H1 (cell line): Measurements from ENCODE around the gene MKRN2OS. TPM values are rescaled to one million over a fixed set of nuclear protein-coding genes. Genes with fewer than 3 reads are reported as not detected.

Experiments
- CTCF ChIA-PET: fragments of 300-600 bp; sonication (Branson Sonifier 250); formaldehyde crosslinking; loops from one replicate; lab custom pipeline; 2021; ENCODE audit not compliant: partially characterized antibody; lab: Charles Lee
- POLR2A ChIA-PET: fragments of 300-600 bp; sonication (Branson Sonifier 250); formaldehyde crosslinking; loops from one replicate; lab custom pipeline; 2021; ENCODE audit warnings: inconsistent platforms; ENCODE audit not compliant: partially characterized antibody; lab: Charles Lee
- DNase-seq, 2 experiments: peaks; one replicate each; pipeline versions ENCODE4 v3.0.0 to v3.0.0-alpha.2; 2010 to 2022; ENCODE audit warnings: low spot score in 2 of 2, low read depth in 1 of 2, mixed read lengths in 1 of 2
- FAIRE-seq: peaks from 2 replicates; lab custom pipeline; 2011; peaks lifted over from hg19 to GRCh38; lab: Jason Lieb, UNC
- H2AFZ ChIP-seq: 2 replicates; pipeline ENCODE4 v1.8.1; 2012; ENCODE audit warnings: low read length, inconsistent platforms
- H2AK5ac ChIP-seq: 2 replicates; pipeline ENCODE4 v1.6.1; 2013; ENCODE audit warnings: low read depth, low read length
- H2BK120ac ChIP-seq: replicated peaks from 2 replicates; pipeline ENCODE3; 2013; ENCODE audit warnings: low read depth, low read length, inconsistent platforms
- H2BK12ac ChIP-seq: 2 replicates; pipeline ENCODE4 v1.6.1; 2013; ENCODE audit warnings: low read depth, low read length
- H2BK15ac ChIP-seq: 2 replicates; pipeline ENCODE4 v1.6.1; 2013; ENCODE audit warnings: low read length
- H2BK20ac ChIP-seq: 2 replicates; pipeline ENCODE4 v1.6.1; 2013; ENCODE audit warnings: low read length
- H2BK5ac ChIP-seq: 2 replicates; pipeline ENCODE4 v1.6.1; 2013; ENCODE audit warnings: low read depth, low read length
- H3K14ac ChIP-seq: 2 replicates; pipeline ENCODE4 v1.6.1; 2013; ENCODE audit warnings: inconsistent platforms; ENCODE audit not compliant: insufficient read length
- H3K18ac ChIP-seq: 2 replicates; pipeline ENCODE4 v1.6.1; 2013; ENCODE audit warnings: low read length; ENCODE audit errors: extremely low read depth
- H3K23ac ChIP-seq: 2 replicates; pipeline ENCODE4 v1.6.1; 2013; ENCODE audit warnings: inconsistent platforms; ENCODE audit not compliant: insufficient read length
- H3K23me2 ChIP-seq: 2 replicates; pipeline ENCODE4 v1.6.1; 2013; ENCODE audit warnings: low read depth, low read length
- H3K27ac ChIP-seq: 2 replicates; pipeline ENCODE4 v1.6.1; 2011; ENCODE audit warnings: low read depth, low read length, inconsistent platforms
- H3K27me3 ChIP-seq, 4 experiments: replicated peaks in 1 of 4; 1 replicate in 1 of 4; 2 replicates in 3 of 4; pipeline versions ENCODE4 v1.6.1 to v1.8.1; 2011 to 2013; ENCODE audit warnings: low read length in 3 of 4, mild to moderate bottlenecking in 3 of 4, inconsistent platforms in 2 of 4, mixed read lengths in 2 of 4, moderate library complexity in 1 of 4; ENCODE audit not compliant: control insufficient read depth in 3 of 4, insufficient read depth in 3 of 4; ENCODE audit errors: extremely low read depth in 1 of 4
- H3K36me3 ChIP-seq, 4 experiments: 2 replicates each; pipeline versions ENCODE4 v1.6.1 to v1.8.1; 2011 to 2013; ENCODE audit warnings: mild to moderate bottlenecking in 4 of 4, low read length in 3 of 4, moderate library complexity in 2 of 4, control low read depth in 1 of 4, inconsistent platforms in 1 of 4; ENCODE audit not compliant: insufficient read depth in 4 of 4, control insufficient read depth in 2 of 4
- H3K4ac ChIP-seq: replicated peaks from 2 replicates; pipeline ENCODE3; 2013; ENCODE audit warnings: low read length, low read depth, mixed read lengths, inconsistent platforms; ENCODE audit not compliant: insufficient read length
- H3K4me1 ChIP-seq, 4 experiments: replicated peaks in 1 of 4; 1 replicate in 1 of 4; 2 replicates in 3 of 4; pipeline versions ENCODE4 v1.6.1 to v1.8.1; 2011 to 2013; ENCODE audit warnings: low read length in 3 of 4, inconsistent platforms in 2 of 4, mixed read lengths in 1 of 4; ENCODE audit not compliant: insufficient read depth in 4 of 4, control insufficient read depth in 3 of 4
- H3K4me2 ChIP-seq, 2 experiments: 2 replicates each; pipeline versions ENCODE4 v1.6.1 to v1.8.1; 2011 to 2013; ENCODE audit warnings: low read depth in 2 of 2, low read length in 2 of 2, control low read depth in 1 of 2, inconsistent platforms in 1 of 2, mild to moderate bottlenecking in 1 of 2; ENCODE audit not compliant: insufficient read depth in 1 of 2
- H3K4me3 ChIP-seq, 4 experiments: fragments of 200-600, 300-600 bp in 1 of 4; sonication (generic), shearing (Covaris generic), sonication (Bioruptor Twin) in 1 of 4; 2 replicates each; pipeline versions ENCODE4 v1.5.1 to v1.8.1; 2011 to 2016; ENCODE audit warnings: low read length in 4 of 4, low read depth in 3 of 4, control low read depth in 2 of 4, inconsistent platforms in 2 of 4, mild to moderate bottlenecking in 2 of 4, mixed read lengths in 1 of 4, moderate library complexity in 1 of 4; ENCODE audit not compliant: insufficient read depth in 2 of 4; ENCODE audit errors: extremely low read depth in 1 of 4
- H3K56ac ChIP-seq: replicated peaks from 2 replicates; pipeline ENCODE3; 2013; ENCODE audit warnings: low read depth, mild to moderate bottlenecking, mixed read lengths, low read length, inconsistent platforms; ENCODE audit not compliant: insufficient read length
- H3K79me1 ChIP-seq: 2 replicates; pipeline ENCODE4 v1.6.1; 2013; ENCODE audit warnings: low read depth, low read length, control low read depth
- H3K79me2 ChIP-seq, 2 experiments: 2 replicates each; pipeline versions ENCODE4 v1.6.1 to v1.8.1; 2012 to 2013; ENCODE audit warnings: low read length in 2 of 2, mild to moderate bottlenecking in 2 of 2, inconsistent platforms in 1 of 2; ENCODE audit not compliant: insufficient read depth in 2 of 2, control insufficient read depth in 1 of 2
- H3K9ac ChIP-seq, 4 experiments: replicated peaks in 1 of 4; 1 replicate in 1 of 4; 2 replicates in 3 of 4; pipeline versions ENCODE4 v1.6.1 to v1.8.1; 2011 to 2013; ENCODE audit warnings: low read depth in 3 of 4, low read length in 3 of 4, control low read depth in 2 of 4, mild to moderate bottlenecking in 2 of 4, moderate library complexity in 2 of 4, inconsistent platforms in 1 of 4; ENCODE audit errors: extremely low read depth in 1 of 4
- H3K9me3 ChIP-seq, 2 experiments: 2 replicates each; pipeline versions ENCODE4 v1.6.1 to v1.8.1; 2012 to 2013; ENCODE audit warnings: mild to moderate bottlenecking in 2 of 2, moderate library complexity in 2 of 2, control low read depth in 1 of 2, inconsistent platforms in 1 of 2, low read depth in 1 of 2, low read length in 1 of 2, mixed read lengths in 1 of 2; ENCODE audit not compliant: insufficient read depth in 2 of 2
- H4K20me1 ChIP-seq, 2 experiments: replicated peaks in 1 of 2; 2 replicates each; pipeline versions ENCODE3 to v1.8.1; 2011 to 2013; ENCODE audit warnings: inconsistent platforms in 2 of 2, low read length in 2 of 2, mild to moderate bottlenecking in 1 of 2; ENCODE audit not compliant: insufficient read depth in 2 of 2, control insufficient read depth in 1 of 2
- H4K5ac ChIP-seq: 2 replicates; pipeline ENCODE4 v1.6.1; 2013; ENCODE audit warnings: low read length, low read depth, mixed read lengths, inconsistent platforms; ENCODE audit not compliant: insufficient read length
- H4K8ac ChIP-seq: 2 replicates; pipeline ENCODE4 v1.8.0; 2013; ENCODE audit warnings: mild to moderate bottlenecking, moderate library complexity, low read length, inconsistent platforms; ENCODE audit not compliant: insufficient read depth; ENCODE audit errors: extremely low read depth
- H4K91ac ChIP-seq: replicated peaks from 2 replicates; pipeline ENCODE3; 2013; ENCODE audit warnings: low read length, mixed read lengths, inconsistent platforms; ENCODE audit not compliant: insufficient read length
- CHD2 ChIP-seq: IDR thresholded peaks from 2 replicates; pipeline ENCODE4 v1.6.1; 2012; ENCODE audit warnings: low read length, improper control_type of control experiment
- WGBS, 2 experiments: shearing (Covaris generic) in 1 of 2; methylation state at CpG; one replicate each; pipeline versions ENCODE4 v1.1.6 to v1.1.7; 2013 to 2015; ENCODE audit warnings: low lambda C conversion rate in 2 of 2, mixed read lengths in 2 of 2, inconsistent platforms in 1 of 2, low coverage in 1 of 2, missing lambda C conversion rate in 1 of 2; ENCODE audit not compliant: insufficient replicate concordance in 2 of 2, insufficient coverage in 1 of 2, insufficient read length in 1 of 2; ENCODE audit errors: extremely low coverage in 1 of 2, missing lambda C conversion rate in 1 of 2; 5-methylcytosine and 5-hydroxymethylcytosine counted together
- polyA plus RNA-seq, 7 experiments: library from polyadenylated mRNA; depleted of rRNA in 3 of 7; stranded (reverse) in 5 of 7; unstranded in 2 of 7; fragments of >200 nt in 5 of 7; fragments of 200-250 nt in 2 of 7; gene quantifications; 1 replicate in 5 of 7; 2 replicates in 1 of 7; 4 replicates in 1 of 7; pipeline versions ENCODE4 v1.2.1 to v1.2.3, GENCODE V29; 2011 to 2013; ENCODE audit warnings: missing spikeins in 2 of 7, mixed read lengths in 2 of 7
- total RNA-seq: library from RNA; stranded (reverse); fragmentation: NEBNext Ultra II Directional; extraction: Animal tissue kit (Norgen Biotek cat#: 25700); gene quantifications from 2 replicates; pipeline ENCODE4 v1.2.1, GENCODE V29; 2021

Gene MKRN2OS
- total and polyA plus RNA-seq, 2 of the 8 experiments (the other 6 are each of a cell fraction or from before 2014, with no cell fraction given) = 0.15 to 0.41 TPM

- FAIRE-seq (no peak), DNase-seq (no peak)
- peaks cover 15 to 61% (median 51%) of the 10 kb centered on the region in 4 experiments for H3K36me3 ChIP-seq
- no peak for TF ChIP-seq CHD2
Measured at GRCh38 chr3:12590096-12590495, 44.8 kb upstream of the MKRN2OS start.

More at GRCh38 chr3:12590096-12590495, 44.8 kb upstream of the MKRN2OS start:
- no peaks in the 10 kb centered on the region for H3K79me2 ChIP-seq
- H4K20me1 ChIP-seq = peaks cover 1 to 5% of the 10 kb centered on the region in 2 experiments
- no peak overlapping the region for H2BK20ac ChIP-seq
- no peak overlapping the region for H2BK12ac ChIP-seq
- no peak overlapping the region for H2BK5ac ChIP-seq
- H4K8ac ChIP-seq = no peak overlapping the region
- H3K27ac ChIP-seq = no peak overlapping the region
- H3K9ac ChIP-seq = no peak overlapping the region
- H3K9me3 ChIP-seq = no peaks in the 10 kb centered on the region
- no peaks in the 10 kb centered on the region for H3K27me3 ChIP-seq
- no peak overlapping the region for H4K5ac ChIP-seq
- H3K14ac ChIP-seq = no peak overlapping the region
- H3K4ac ChIP-seq = no peak overlapping the region
- no peaks in the 10 kb centered on the region for H3K4me1 ChIP-seq
- no peak overlapping the region for H2BK15ac ChIP-seq
- no peaks in the 10 kb centered on the region; the same call in 1 of the 2 replicates for H3K79me1 ChIP-seq
- no CpG with 5 or more reads among the region's 4 CpGs for WGBS, 2 experiments
- POLR2A ChIA-PET = no interaction called here
- H3K4me3 ChIP-seq = no peak overlapping the region
- no peak overlapping the region for H2AFZ ChIP-seq
- H3K23ac ChIP-seq = no peak overlapping the region
- no peak overlapping the region for H3K18ac ChIP-seq
- no peak overlapping the region for H2AK5ac ChIP-seq
- no peak overlapping the region for H4K91ac ChIP-seq
- no peak overlapping the region for H3K4me2 ChIP-seq
- no peak overlapping the region for H3K56ac ChIP-seq
- no peaks in the 10 kb centered on the region for H3K23me2 ChIP-seq
- CTCF ChIA-PET = interaction anchor here (0.6 to 1.7 kb wide), 3 partner anchors 9 to 112 kb away, joined by 3 to 5 read pairs (median 3); no protein-coding TSS in a partner anchor
- H2BK120ac ChIP-seq = no peak overlapping the region
